Retina (tissue), 1 donor: ENCODE data around the gene TLCD3B.

ENCODE experiments used
- DNase-seq: peaks from one replicate; pipeline ENCODE4 v3.0.0-alpha.2; 2016

The TLCD3B gene

GRCh38 chr16:29987371-29988085 lies 43.5 kb downstream of the TLCD3B start:
- no peak for DNase-seq

GRCh38 chr16:29986931-29987330 lies 44.1 kb downstream of the TLCD3B start:
- no peak for DNase-seq

DNA sequence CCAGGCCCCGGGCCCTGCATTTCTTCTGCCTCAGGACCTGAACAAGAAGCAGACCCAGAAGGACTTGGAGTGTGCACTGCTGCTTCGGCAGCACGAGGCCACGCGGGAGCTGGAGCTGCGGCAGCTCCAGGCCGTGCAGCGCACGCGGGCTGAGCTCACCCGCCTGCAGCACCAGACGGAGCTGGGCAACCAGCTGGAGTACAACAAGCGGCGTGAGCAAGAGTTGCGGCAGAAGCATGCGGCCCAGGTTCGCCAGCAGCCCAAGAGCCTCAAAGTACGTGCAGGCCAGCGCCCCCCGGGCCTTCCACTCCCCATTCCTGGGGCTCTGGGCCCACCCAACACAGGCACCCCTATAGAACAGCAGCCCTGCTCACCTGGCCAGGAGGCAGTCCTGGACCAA lies 44.8 kb downstream of the TLCD3B start:
- no peak for DNase-seq

DNA sequence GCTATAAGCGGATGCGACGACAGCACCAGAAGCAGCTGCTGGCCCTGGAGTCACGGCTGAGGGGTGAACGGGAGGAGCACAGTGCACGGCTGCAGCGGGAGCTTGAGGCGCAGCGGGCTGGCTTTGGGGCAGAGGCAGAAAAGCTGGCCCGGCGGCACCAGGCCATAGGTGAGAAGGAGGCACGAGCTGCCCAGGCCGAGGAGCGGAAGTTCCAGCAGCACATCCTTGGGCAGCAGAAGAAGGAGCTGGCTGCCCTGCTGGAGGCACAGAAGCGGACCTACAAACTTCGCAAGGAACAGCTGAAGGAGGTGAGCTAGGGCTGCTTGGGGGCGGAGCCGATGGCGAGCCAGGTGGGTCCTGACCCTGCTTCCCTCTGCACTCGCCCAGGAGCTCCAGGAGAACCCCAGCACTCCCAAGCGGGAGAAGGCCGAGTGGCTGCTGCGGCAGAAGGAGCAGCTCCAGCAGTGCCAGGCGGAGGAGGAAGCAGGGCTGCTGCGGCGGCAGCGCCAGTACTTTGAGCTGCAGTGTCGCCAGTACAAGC lies 45.7 kb downstream of the TLCD3B start:
- DNase-seq, result no peak

DNA sequence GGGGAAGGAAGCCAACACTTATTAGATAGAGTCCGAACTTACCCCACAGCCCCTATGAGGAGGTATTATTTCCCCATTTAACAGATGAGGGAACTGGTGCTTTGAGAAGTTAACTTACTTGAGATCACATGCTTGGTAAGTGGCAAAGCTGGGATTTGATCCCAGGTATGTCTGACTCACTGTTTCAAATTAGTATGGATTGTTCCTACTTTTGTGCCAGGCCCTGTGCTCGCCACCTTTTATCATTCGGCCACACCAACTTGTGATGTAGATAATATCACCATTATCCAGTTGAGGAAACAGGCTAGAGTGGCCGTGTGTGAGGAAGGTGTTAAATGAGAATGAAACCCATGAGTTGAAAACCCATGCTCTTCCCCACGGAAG lies 46.3 kb downstream of the TLCD3B start:
- DNase-seq, result no peak

DNA sequence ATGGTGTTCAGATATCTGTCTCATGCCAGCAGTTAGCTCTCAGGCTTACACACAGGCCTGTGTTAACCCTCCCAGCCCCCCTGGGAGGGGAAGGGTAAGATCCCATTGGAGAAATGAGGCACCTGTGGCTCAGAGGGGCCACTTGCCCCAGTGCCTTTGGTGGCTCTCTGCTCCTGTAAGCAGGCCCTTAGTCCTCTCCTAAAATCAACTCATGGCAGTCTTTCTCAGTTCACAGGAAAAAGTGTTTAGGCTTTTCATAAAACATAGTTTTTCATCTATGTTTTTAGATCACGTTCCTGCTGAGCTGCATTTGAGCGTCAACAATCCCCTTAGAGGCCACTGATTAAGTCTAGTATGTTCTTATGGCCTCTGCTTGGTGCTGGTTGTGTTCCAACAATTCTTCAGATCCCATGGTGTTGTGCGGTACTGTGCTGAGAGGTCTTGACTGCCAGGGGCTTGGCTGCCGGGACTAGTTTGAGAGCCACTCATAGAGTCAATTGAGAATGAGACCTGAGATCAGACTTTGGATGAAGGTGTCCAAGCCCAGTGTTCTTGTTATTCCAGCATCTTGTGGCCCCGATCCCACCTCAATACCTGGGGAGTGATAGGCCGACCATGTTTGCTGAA lies 46.8 kb downstream of the TLCD3B start:
- no peak for DNase-seq

DNA sequence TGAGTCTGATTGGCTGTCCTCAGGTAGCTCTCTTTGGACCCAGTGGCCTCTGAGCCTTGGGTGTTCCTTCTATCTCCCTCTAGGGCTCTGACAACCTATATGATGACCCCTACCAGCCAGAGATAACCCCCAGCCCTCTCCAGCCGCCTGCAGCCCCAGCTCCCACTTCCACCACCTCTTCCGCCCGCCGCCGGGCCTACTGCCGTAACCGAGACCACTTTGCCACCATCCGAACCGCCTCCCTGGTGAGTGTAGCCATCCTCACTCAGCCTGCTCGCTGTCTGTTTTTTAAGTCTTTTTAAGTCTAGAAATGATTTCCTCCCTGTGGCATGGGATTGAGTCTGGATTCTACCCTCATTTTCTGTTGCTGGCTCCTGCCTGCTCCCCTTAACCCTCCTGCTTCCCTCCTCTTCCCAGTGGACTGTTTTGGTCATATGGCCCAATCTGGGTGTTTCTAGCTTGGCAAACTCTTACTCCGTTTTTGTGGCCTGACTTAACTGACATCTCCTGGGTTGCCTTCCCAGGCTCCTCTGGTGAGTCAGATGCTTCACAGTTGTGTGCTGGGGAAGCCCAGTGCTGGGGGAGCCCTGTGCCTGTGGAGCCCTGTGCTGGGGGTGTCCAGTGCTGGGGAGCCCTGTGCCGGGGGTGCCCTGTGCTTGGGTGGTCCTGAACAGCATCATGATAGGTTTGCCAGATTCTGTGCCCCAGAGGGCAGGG lies 47.5 kb downstream of the TLCD3B start:
- DNase-seq, result no peak

- DNase-seq, result no peak
These were observed 48.3 kb downstream of the TLCD3B start for GRCh38 chr16:29982560-29983419.

GRCh38 chr16:29978564-29979270 lies 52.4 kb downstream of the TLCD3B start:
- no peak for DNase-seq

DNA sequence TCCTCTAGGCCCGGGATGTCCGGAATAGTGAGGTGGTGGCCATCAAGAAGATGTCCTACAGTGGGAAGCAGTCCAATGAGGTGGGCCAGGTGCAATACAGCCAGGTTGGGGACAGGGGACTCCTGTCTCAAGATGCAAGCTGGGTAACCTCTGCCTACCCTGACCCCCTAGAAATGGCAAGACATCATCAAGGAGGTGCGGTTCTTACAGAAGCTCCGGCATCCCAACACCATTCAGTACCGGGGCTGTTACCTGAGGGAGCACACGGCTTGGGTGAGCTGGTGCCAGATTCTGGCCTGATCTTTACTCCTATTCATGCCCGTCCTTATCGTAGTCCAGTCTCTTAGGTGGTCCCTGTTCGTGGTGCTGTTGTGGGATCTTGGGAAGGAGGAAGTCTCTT lies 53.0 kb downstream of the TLCD3B start:
- no peak for DNase-seq

DNA sequence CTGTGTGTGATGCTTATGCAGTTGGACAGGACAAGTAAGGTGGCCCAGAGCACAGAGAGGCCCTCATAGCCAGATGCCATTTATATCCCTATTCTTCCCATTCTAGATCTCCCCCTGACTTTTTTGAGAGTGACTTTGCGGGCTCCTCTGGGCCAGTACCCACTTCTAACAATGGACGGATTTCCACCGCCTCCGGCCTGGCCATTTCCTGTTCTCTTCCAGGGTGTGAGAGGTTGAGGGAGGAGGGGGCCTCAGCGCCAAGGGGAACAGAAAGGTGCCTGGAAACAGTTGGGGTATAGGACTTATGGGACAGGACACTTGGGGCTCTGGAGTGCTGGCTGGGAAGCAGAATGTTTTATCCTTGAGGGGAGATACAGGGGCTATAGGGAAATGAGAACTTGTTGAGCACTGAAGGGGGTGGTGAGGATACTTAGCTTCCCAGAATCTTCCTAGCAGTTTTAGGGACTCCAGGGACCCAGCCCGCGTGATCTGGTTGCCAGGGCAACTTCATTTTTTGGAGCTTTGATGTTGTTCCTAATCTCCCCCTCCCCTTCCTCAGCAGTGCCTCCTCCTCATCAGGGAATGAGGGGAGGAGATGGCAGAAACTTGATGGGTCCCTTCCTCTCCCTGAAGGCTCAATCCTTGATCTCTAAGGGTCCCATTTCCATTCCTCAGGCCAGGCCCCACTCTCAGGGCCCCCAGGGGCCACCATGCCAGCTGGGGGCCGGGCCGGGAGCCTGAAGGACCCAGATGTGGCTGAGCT lies 53.8 kb downstream of the TLCD3B start:
- no peak for DNase-seq

DNA sequence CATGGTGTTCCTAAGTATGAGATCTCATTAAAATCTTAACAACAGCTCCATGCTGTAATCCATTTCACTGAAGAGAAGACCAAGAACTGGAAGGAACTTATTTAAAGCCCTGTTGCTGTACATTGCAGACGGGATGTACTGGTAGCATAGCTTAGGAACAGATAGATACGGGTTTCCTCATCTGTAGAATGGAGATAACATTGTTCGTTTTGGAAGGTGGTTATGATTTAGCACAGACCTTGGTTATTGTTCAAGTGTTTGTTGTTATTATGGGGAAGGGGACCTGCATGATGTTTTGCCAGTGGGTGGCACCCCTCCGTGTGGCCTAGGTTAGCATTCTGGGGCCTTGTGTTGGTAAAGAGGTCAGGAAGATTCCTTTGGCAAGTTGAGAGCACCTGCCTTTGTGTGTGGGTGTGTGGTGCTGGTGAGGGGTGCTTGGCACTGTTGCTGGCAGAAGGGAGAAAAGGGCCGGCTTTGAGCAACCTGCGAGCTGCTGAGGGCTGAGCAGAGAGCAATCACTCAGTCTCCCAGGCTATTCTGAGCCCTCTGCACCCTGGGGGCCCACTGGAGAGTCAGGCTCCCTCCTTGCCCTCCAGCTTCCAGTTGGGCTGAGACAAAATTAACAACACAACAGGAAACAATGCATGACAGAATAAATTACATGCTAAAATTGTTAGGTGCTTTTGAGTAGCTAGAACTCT lies 55.1 kb downstream of the TLCD3B start:
- DNase-seq, result no peak

DNA sequence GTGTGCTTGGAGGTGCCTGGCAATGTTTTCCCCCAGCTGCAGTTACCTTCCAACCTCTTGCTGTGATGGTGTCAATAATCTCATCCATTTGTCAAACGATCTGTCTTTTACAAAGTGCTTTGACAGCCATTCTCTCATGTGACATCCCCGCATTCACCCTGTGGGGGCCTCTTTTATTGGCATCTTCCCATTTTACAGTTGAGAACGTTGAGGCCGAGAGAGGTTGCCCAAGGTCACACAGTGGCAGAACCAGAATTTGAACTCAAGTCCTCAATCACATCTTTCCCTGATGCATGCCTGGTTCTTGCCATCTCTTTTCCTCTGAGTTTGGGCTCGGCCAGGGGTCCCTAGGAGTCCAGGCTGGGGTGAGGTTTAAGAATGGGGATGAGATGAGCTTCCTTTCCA lies 55.9 kb downstream of the TLCD3B start:
- DNase-seq, result no peak
